ENCODE data around the gene MPDZ.

MPDZ gene

GRCh38 chr9:13141629-13142028, 137.9 kb downstream of the MPDZ start:
- no peaks in the 10 kb centered on the region for H3K36me3 ChIP-seq
- no peak for TF ChIP-seq CTCF (IDR thresholded peaks at IDR 0.05; ENCODE audit: low read depth, low read length)
- no peaks in the 10 kb centered on the region for H3K9me3 ChIP-seq (ENCODE audit: severe bottlenecking)
- DNase-seq, result no peak
- no peak overlapping the region for H3K27ac ChIP-seq
- H3K27me3 ChIP-seq (ENCODE audit: insufficient read depth, low read depth, severe bottlenecking), result no peaks in the 10 kb centered on the region
- no peak overlapping the region for H3K4me3 ChIP-seq (ENCODE audit: low read depth, low read length)

- H3K36me3 ChIP-seq, result no peaks in the 10 kb centered on the region
- H3K27ac ChIP-seq, result no peak overlapping the region
- H3K27me3 ChIP-seq (ENCODE audit: insufficient read depth, low read depth, severe bottlenecking), result no peaks in the 10 kb centered on the region
- TF ChIP-seq CTCF (IDR thresholded peaks at IDR 0.05; ENCODE audit: low read depth, low read length), result no peak
- no peaks in the 10 kb centered on the region for H3K9me3 ChIP-seq (ENCODE audit: severe bottlenecking)
- H3K4me3 ChIP-seq (ENCODE audit: low read depth, low read length), result no peak overlapping the region
- DNase-seq, result no peak
Measured at GRCh38 chr9:13140843-13141592, 138.5 kb downstream of the MPDZ start.

GRCh38 chr9:13139641-13140171, 139.8 kb downstream of the MPDZ start:
- H3K27ac ChIP-seq, result no peak overlapping the region

GRCh38 chr9:13137426-13137825, 142.1 kb downstream of the MPDZ start:
- Histone ChIP-seq H3K27ac (no peak overlapping the region), H3K36me3 (peaks cover 3% of the 10 kb centered on the region; the same call in 1 of the 2 replicates), H3K27me3 (ENCODE audit: insufficient read depth, low read depth, severe bottlenecking) (no peaks in the 10 kb centered on the region), H3K4me3 (ENCODE audit: low read depth, low read length) (no peak overlapping the region), H3K9me3 (ENCODE audit: severe bottlenecking) (no peaks in the 10 kb centered on the region)
- TF ChIP-seq CTCF (IDR thresholded peaks at IDR 0.05; ENCODE audit: low read depth, low read length), result no peak
- no peak for DNase-seq

More at GRCh38 chr9:13139641-13140171, 139.8 kb downstream of the MPDZ start:
- H3K9me3 ChIP-seq (ENCODE audit: severe bottlenecking), result no peaks in the 10 kb centered on the region
- TF ChIP-seq CTCF (IDR thresholded peaks at IDR 0.05; ENCODE audit: low read depth, low read length), result no peak
- no peak overlapping the region for H3K4me3 ChIP-seq (ENCODE audit: low read depth, low read length)
- no peaks in the 10 kb centered on the region for H3K27me3 ChIP-seq (ENCODE audit: insufficient read depth, low read depth, severe bottlenecking)
- DNase-seq, result no peak
- no peaks in the 10 kb centered on the region for H3K36me3 ChIP-seq

GRCh38 chr9:13131991-13132390, 147.5 kb downstream of the MPDZ start:
- DNase-seq, result no peak
- no peaks in the 10 kb centered on the region for H3K27me3 ChIP-seq (ENCODE audit: insufficient read depth, low read depth, severe bottlenecking)
- H3K36me3 ChIP-seq, result peaks cover 3% of the 10 kb centered on the region; the same call in 1 of the 2 replicates
- H3K9me3 ChIP-seq (ENCODE audit: severe bottlenecking), result no peaks in the 10 kb centered on the region
- TF ChIP-seq CTCF (IDR thresholded peaks at IDR 0.05; ENCODE audit: low read depth, low read length), result no peak
- no peak overlapping the region for H3K4me3 ChIP-seq (ENCODE audit: low read depth, low read length)
- no peak overlapping the region for H3K27ac ChIP-seq

All from WERI-Rb-1 (cell line).